Testis (tissue), 3 donors: ENCODE measurements around the gene ANAPC2. TPM values are rescaled to one million over a fixed set of nuclear protein-coding genes. Genes with fewer than 3 reads are reported as not detected.

ENCODE experiments used
- DNase-seq: peaks from one replicate; pipeline ENCODE4 v3.0.0-alpha.2; 2019
- H3K27ac ChIP-seq, 2 donors: fragments of 200-600 bp; sonication (generic); one replicate each; pipeline ENCODE4 v1.5.1; 2019
- H3K27me3 ChIP-seq: fragments of 200-600 bp; sonication (generic); one replicate; pipeline ENCODE4 v1.5.1; 2019
- H3K36me3 ChIP-seq: fragments of 200-600 bp; sonication (generic); one replicate; pipeline ENCODE4 v1.5.1; 2017; ENCODE audit warnings: low read depth; ENCODE audit errors: missing control alignments
- H3K4me1 ChIP-seq: fragments of 200-600 bp; sonication (generic); one replicate; pipeline ENCODE4 v1.5.1; 2019
- H3K4me3 ChIP-seq, 2 donors: fragments of 200-600 bp; sonication (generic); one replicate each; pipeline ENCODE4 v1.5.1; 2017 to 2019
- H3K9me3 ChIP-seq: fragments of 200-600 bp; sonication (generic); one replicate; pipeline ENCODE4 v1.5.1; 2017
- CTCF ChIP-seq, 3 experiments: fragments of 450-650 bp in 2 of 3; fragments of 200-600 bp in 1 of 3; sonication (generic) in 1 of 3; IDR thresholded peaks; one replicate each; pipeline ENCODE4 v1.5.1; 2016 to 2019; ENCODE audit warnings: antibody characterized with exemption in 3 of 3, mild to moderate bottlenecking in 2 of 3, moderate library complexity in 1 of 3
- POLR2A ChIP-seq: fragments of 450-650 bp; IDR thresholded peaks from one replicate; pipeline ENCODE4 v1.6.1; 2017; ENCODE audit warnings: antibody characterized with exemption, mild to moderate bottlenecking, moderate library complexity
- WGBS, 2 donors: methylation state at CpG; one replicate each; pipeline ENCODE4 v1.1.5; 2018; 5-methylcytosine and 5-hydroxymethylcytosine counted together
- intact Hi-C: fragments of 100-400 bp; cut with DNase I; formaldehyde crosslinking; loops from one replicate; pipeline ENCODE4 v1.15.1; 2023; ENCODE audit warnings: low total_unique reads
- polyA plus RNA-seq: library from polyadenylated mRNA; stranded (reverse); fragments of 350-450 nt; fragmentation: Illumina TruSeq; extraction: RNeasy Lipid Tissue Mini Kit (QIAGEN cat#74804); gene quantifications from one replicate; pipeline ENCODE4 v1.2.3, GENCODE V29; 2014; ENCODE audit warnings: low read depth, low replicate concordance; ENCODE audit not compliant: insufficient read depth
- total RNA-seq, 2 donors: library from RNA; depleted of rRNA; stranded (reverse); fragments of >200 nt; gene quantifications; one replicate each; pipeline ENCODE4 v1.2.3, GENCODE V29; 2016

Gene ANAPC2
- total and polyA plus RNA-seq, 3 donors from 2014 or later, result 80.6 to 98.5 (median 91.0) TPM

- Histone ChIP-seq H3K27ac (no peak overlapping the region), H3K9me3 (no peaks in the 10 kb centered on the region)
Observed at GRCh38 chr9:137178939-137179630, 9.3 kb downstream of the ANAPC2 start.

DNA sequence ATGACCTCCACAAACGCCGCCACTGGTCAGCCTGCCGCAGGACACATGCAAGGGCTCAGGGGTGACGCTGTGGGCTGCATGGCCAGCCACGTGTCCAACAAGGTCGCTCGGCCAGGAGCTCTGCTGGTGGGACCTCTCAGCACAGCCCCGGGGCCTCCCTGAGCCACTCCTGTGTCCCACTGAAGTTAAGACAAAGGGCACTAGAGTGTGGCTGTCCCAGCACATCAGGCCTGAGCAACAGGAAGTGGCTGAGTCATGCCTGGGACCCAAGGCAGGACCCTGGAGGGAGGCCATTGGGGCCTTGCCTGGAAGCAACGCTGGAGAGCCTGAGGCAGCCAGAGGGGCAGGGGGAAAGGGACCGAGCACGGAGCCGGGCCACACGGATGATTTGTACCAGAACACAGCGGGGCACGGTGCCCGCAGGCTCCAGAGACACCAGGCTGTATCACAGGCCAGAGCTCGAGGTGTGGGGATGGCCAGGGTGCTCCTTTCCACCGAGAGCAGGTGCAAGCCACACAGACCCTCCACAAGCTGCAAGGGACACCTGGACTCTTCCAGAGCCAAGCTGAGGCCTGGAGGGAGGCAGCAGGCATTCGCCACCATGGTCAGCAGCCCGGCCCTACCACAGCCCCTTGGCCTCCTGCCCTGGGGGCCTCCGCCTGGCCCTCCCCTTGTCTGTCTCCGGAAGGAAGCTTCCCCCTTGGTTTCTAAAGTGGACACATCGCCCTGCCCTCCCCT lies 10.0 kb downstream of the ANAPC2 start:
- no peak overlapping the region for H3K4me3 ChIP-seq
- no peaks in the 10 kb centered on the region for H3K27me3 ChIP-seq
- TF ChIP-seq CTCF (IDR thresholded peaks at IDR 0.05) (no peak), POLR2A (no peak)
- no peaks in the 10 kb centered on the region for H3K36me3 ChIP-seq
- intact Hi-C loops, result no loop called here
- no peaks in the 10 kb centered on the region for H3K4me1 ChIP-seq
- no peak for DNase-seq
- WGBS, 2 donors, result 90 to 93% methylated on average over 11 to 23 of the region's 23 CpGs
- no peak overlapping the region for H3K27ac ChIP-seq
- no peaks in the 10 kb centered on the region for H3K9me3 ChIP-seq

More at GRCh38 chr9:137178939-137179630, 9.3 kb downstream of the ANAPC2 start:
- no peaks in the 10 kb centered on the region for H3K36me3 ChIP-seq
- H3K4me1 ChIP-seq, result no peaks in the 10 kb centered on the region
- TF ChIP-seq POLR2A (no peak), CTCF (IDR thresholded peaks at IDR 0.05) (no peak)
- no peak for DNase-seq
- H3K27me3 ChIP-seq, result no peaks in the 10 kb centered on the region
- 91 to 93% methylated on average over 18 to 19 of the region's 19 CpGs for WGBS, 2 donors
- no peak overlapping the region for H3K4me3 ChIP-seq
- intact Hi-C loops, result no loop called here

GRCh38 chr9:137176302-137177182 lies 11.8 kb downstream of the ANAPC2 start:
- H3K36me3 ChIP-seq, result no peaks in the 10 kb centered on the region
- no peaks in the 10 kb centered on the region for H3K9me3 ChIP-seq
- intact Hi-C loops, result no loop called here
- H3K4me1 ChIP-seq, result no peaks in the 10 kb centered on the region
- DNase-seq, result peak; percentile 48
- no peak overlapping the region for H3K27ac ChIP-seq
- H3K4me3 ChIP-seq, result no peak overlapping the region
- no peaks in the 10 kb centered on the region for H3K27me3 ChIP-seq
- 68 to 72% methylated on average over 17 of the region's 17 CpGs for WGBS, 2 donors
- TF ChIP-seq CTCF (IDR thresholded peaks at IDR 0.05) (no peak), POLR2A (no peak)

GRCh38 chr9:137175345-137175961 lies 12.9 kb downstream of the ANAPC2 start:
- intact Hi-C loops, result no loop called here
- TF ChIP-seq CTCF (IDR thresholded peaks at IDR 0.05) (no peak), POLR2A (no peak)

More at GRCh38 chr9:137175345-137175961, 12.9 kb downstream of the ANAPC2 start:
- no peaks in the 10 kb centered on the region for H3K27me3 ChIP-seq
- 53 to 60% methylated on average over 20 to 32 of the region's 33 CpGs for WGBS, 2 donors
- H3K27ac ChIP-seq, result no peak overlapping the region
- no peaks in the 10 kb centered on the region for H3K36me3 ChIP-seq
- H3K4me3 ChIP-seq, result no peak overlapping the region
- no peaks in the 10 kb centered on the region for H3K4me1 ChIP-seq
- H3K9me3 ChIP-seq, result no peaks in the 10 kb centered on the region
- no peak for DNase-seq
